IMR-90 (cell line): Measurements from ENCODE around the gene TANGO2. TPM values are rescaled to one million over a fixed set of nuclear protein-coding genes. Genes with fewer than 3 reads are reported as not detected.

ENCODE experiments used
- ATAC-seq: fragments of 200-7000 bp; cut with Tn5 transposase; 2 replicates; pipeline ENCODE4 v1.9.1; 2020; ENCODE audit warnings: low read depth, mild to moderate bottlenecking, moderate library complexity
- BruUV-seq: library from RNA; stranded (reverse); fragments of 400-500 nt; replicated peaks from 2 replicates; lab custom pipeline; 2021; lab: Mats Ljungman, UMichigan
- CTCF ChIA-PET: fragments of 300-600 bp; formaldehyde crosslinking; extraction: SDS; loops from one replicate; lab custom pipeline; 2021; ENCODE audit warnings: antibody characterized with exemption; lab: Yijun Ruan, JAX
- POLR2A ChIA-PET: fragments of 300-600 bp; sonication (Branson Sonifier 250); formaldehyde crosslinking; loops from one replicate; lab custom pipeline; 2022; ENCODE audit warnings: antibody characterized with exemption; ENCODE audit not compliant: unreplicated experiment; lab: Charles Lee
- DNase-seq: peaks from one replicate; pipeline ENCODE4 v3.0.0; 2013
- H2AFZ ChIP-seq: replicated peaks from 2 replicates; pipeline ENCODE3; 2013; ENCODE audit warnings: low read length, mild to moderate bottlenecking; ENCODE audit not compliant: poor library complexity
- H2AK5ac ChIP-seq: 2 replicates; pipeline ENCODE4 v1.6.1; 2013; ENCODE audit warnings: low read depth, low read length, inconsistent platforms
- H2AK9ac ChIP-seq: replicated peaks from 2 replicates; pipeline ENCODE3; 2013; ENCODE audit warnings: mild to moderate bottlenecking, low read depth, low read length, moderate library complexity; ENCODE audit not compliant: poor library complexity
- H2BK120ac ChIP-seq: 2 replicates; pipeline ENCODE4 v1.6.1; 2013; ENCODE audit warnings: low read depth, low read length, inconsistent platforms
- H2BK15ac ChIP-seq: 3 replicates; pipeline ENCODE4 v1.6.1; 2013; ENCODE audit warnings: low read depth, low read length, inconsistent platforms
- H2BK20ac ChIP-seq: 2 replicates; pipeline ENCODE4 v1.6.1; 2013; ENCODE audit warnings: low read depth, mild to moderate bottlenecking, inconsistent platforms, low read length, moderate library complexity
- H2BK5ac ChIP-seq: 2 replicates; pipeline ENCODE4 v1.6.1; 2013; ENCODE audit warnings: mild to moderate bottlenecking, low read depth, low read length, inconsistent platforms; ENCODE audit not compliant: poor library complexity, severe bottlenecking
- H3K14ac ChIP-seq: replicated peaks from 2 replicates; pipeline ENCODE4 v1.6.1; 2013; ENCODE audit warnings: low read depth, low read length, inconsistent platforms
- H3K18ac ChIP-seq: 2 replicates; pipeline ENCODE4 v1.6.1; 2013; ENCODE audit warnings: low read depth, low read length, control low read depth
- H3K23ac ChIP-seq: 2 replicates; pipeline ENCODE4 v1.6.1; 2013; ENCODE audit warnings: low read depth, low read length, inconsistent platforms
- H3K27ac ChIP-seq: 2 replicates; pipeline ENCODE4 v1.5.1; 2013; ENCODE audit warnings: mild to moderate bottlenecking, control low read depth, low read length; ENCODE audit not compliant: insufficient read depth
- H3K27me3 ChIP-seq: 2 replicates; pipeline ENCODE4 v1.6.1; 2013; ENCODE audit warnings: low read length; ENCODE audit not compliant: control insufficient read depth, insufficient read depth
- H3K36me3 ChIP-seq: 2 replicates; pipeline ENCODE4 v1.6.1; 2013; ENCODE audit warnings: low read length, mixed read lengths; ENCODE audit not compliant: control insufficient read depth, insufficient read depth
- H3K4ac ChIP-seq: 2 replicates; pipeline ENCODE4 v1.6.1; 2013; ENCODE audit warnings: low read depth, low read length, inconsistent platforms
- H3K4me1 ChIP-seq: 2 replicates; pipeline ENCODE4 v1.6.1; 2013; ENCODE audit warnings: low read length, mixed read lengths; ENCODE audit not compliant: control insufficient read depth, insufficient read depth
- H3K4me2 ChIP-seq: 2 replicates; pipeline ENCODE4 v1.6.1; 2013; ENCODE audit warnings: low read depth, mild to moderate bottlenecking, control low read depth, low read length, moderate library complexity
- H3K4me3 ChIP-seq: 2 replicates; pipeline ENCODE4 v1.5.1; 2013; ENCODE audit warnings: low read depth, mild to moderate bottlenecking, control low read depth, low read length, moderate library complexity; ENCODE audit not compliant: insufficient read depth
- H3K56ac ChIP-seq: 2 replicates; pipeline ENCODE4 v1.6.1; 2013; ENCODE audit warnings: low read length, inconsistent platforms; ENCODE audit not compliant: insufficient read depth; ENCODE audit errors: extremely low read depth
- H3K79me1 ChIP-seq, 2 experiments: 2 replicates each; pipeline ENCODE4 v1.6.1; 2013; ENCODE audit warnings: low read length in 2 of 2, inconsistent platforms in 1 of 2, low read depth in 1 of 2
- H3K9ac ChIP-seq: 2 replicates; pipeline ENCODE4 v1.6.1; 2013; ENCODE audit warnings: low read depth, low read length, control low read depth
- H3K9me1 ChIP-seq: 2 replicates; pipeline ENCODE4 v1.6.1; 2013; ENCODE audit warnings: low read length, inconsistent platforms; ENCODE audit not compliant: insufficient read depth
- H3K9me3 ChIP-seq: 2 replicates; pipeline ENCODE4 v1.6.1; 2013; ENCODE audit warnings: low read length; ENCODE audit not compliant: control insufficient read depth, insufficient read depth
- H4K20me1 ChIP-seq: 2 replicates; pipeline ENCODE4 v1.6.1; 2013; ENCODE audit warnings: low read length, inconsistent platforms; ENCODE audit not compliant: insufficient read depth
- H4K5ac ChIP-seq: 2 replicates; pipeline ENCODE4 v1.6.1; 2013; ENCODE audit warnings: mild to moderate bottlenecking, low read depth, low read length, control low read depth
- H4K8ac ChIP-seq, 2 experiments: 2 replicates each; pipeline ENCODE4 v1.6.1; 2013; ENCODE audit warnings: low read depth in 2 of 2, low read length in 2 of 2, control low read depth in 1 of 2, inconsistent platforms in 1 of 2
- H4K91ac ChIP-seq: 2 replicates; pipeline ENCODE4 v1.6.1; 2013; ENCODE audit warnings: low read depth, low read length, inconsistent platforms; ENCODE audit not compliant: insufficient read depth
- BHLHE40 ChIP-seq: fragments of 150-350 bp; IDR thresholded peaks from 2 replicates; pipeline ENCODE4 v1.6.1; 2016; ENCODE audit warnings: mild to moderate bottlenecking, low read depth, low read length
- CEBPB ChIP-seq: IDR thresholded peaks from 2 replicates; pipeline ENCODE4 v1.6.1; 2012; ENCODE audit warnings: low read depth, low read length, improper control_type of control experiment
- CHD1 ChIP-seq: IDR thresholded peaks from 2 replicates; pipeline ENCODE4 v1.6.1; 2012; ENCODE audit warnings: low read depth, low read length, improper control_type of control experiment
- CTCF ChIP-seq: conservative IDR thresholded peaks from 2 replicates; pipeline ENCODE4 v1.5.1; 2012; ENCODE audit warnings: mild to moderate bottlenecking, low read depth, low read length, improper control_type of control experiment
- FOS ChIP-seq: fragments of 150-350 bp; IDR thresholded peaks from 2 replicates; pipeline ENCODE4 v1.6.1; 2016; ENCODE audit warnings: low read depth, low read length
- MAFK ChIP-seq: IDR thresholded peaks from 2 replicates; pipeline ENCODE4 v1.6.1; 2012; ENCODE audit warnings: low read depth, low read length, improper control_type of control experiment
- MAZ ChIP-seq: IDR thresholded peaks from 2 replicates; pipeline ENCODE4 v1.6.1; 2012; ENCODE audit warnings: low read depth, mild to moderate bottlenecking, low read length, improper control_type of control experiment, moderate library complexity, borderline replicate concordance
- MXI1 ChIP-seq: IDR thresholded peaks from 2 replicates; pipeline ENCODE4 v1.6.1; 2012; ENCODE audit warnings: low read depth, mild to moderate bottlenecking, low read length, moderate library complexity, borderline replicate concordance
- NFE2L2 ChIP-seq: fragments of 150-350 bp; IDR thresholded peaks from 2 replicates; pipeline ENCODE4 v1.6.1; 2016; ENCODE audit warnings: low read depth, mild to moderate bottlenecking, low read length
- POLR2A ChIP-seq: IDR thresholded peaks from 2 replicates; pipeline ENCODE4 v1.6.1; 2012; ENCODE audit warnings: mild to moderate bottlenecking, low read depth, low read length
- RAD21 ChIP-seq: IDR thresholded peaks from 2 replicates; pipeline ENCODE4 v1.6.1; 2012; ENCODE audit warnings: low read length, improper control_type of control experiment
- SMC3 ChIP-seq: fragments of 150-350 bp; IDR thresholded peaks from 2 replicates; pipeline ENCODE4 v1.6.1; 2016; ENCODE audit warnings: low read depth, mild to moderate bottlenecking, antibody characterized with exemption, low read length, moderate library complexity
- WGBS, 2 experiments: methylation state at CpG; one replicate each; pipeline versions ENCODE4 v1.1.5 to v1.1.7; 2013; ENCODE audit warnings: missing lambda C conversion rate in 2 of 2; ENCODE audit not compliant: insufficient read length in 1 of 2; ENCODE audit errors: extremely low coverage in 2 of 2; 5-methylcytosine and 5-hydroxymethylcytosine counted together
- dilution Hi-C: fragments of 300-500 bp; cut with HindIII; formaldehyde crosslinking; loops from one replicate; pipeline ENCODE4 v1.14.3; 2018; ENCODE audit warnings: low sequenced_read_pairs; ENCODE audit not compliant: unreplicated experiment
- in situ Hi-C: fragments of 300-500 bp; cut with MboI; formaldehyde crosslinking; loops from 3 replicates; pipeline ENCODE4 v1.14.3; 2019; ENCODE audit warnings: low sequenced_read_pairs, inconsistent platforms, mixed read lengths
- intact Hi-C: fragments of 100-400 bp; cut with micrococcal nuclease; formaldehyde crosslinking; loops from 2 replicates; pipeline ENCODE4 v1.10.0; 2022
- polyA plus RNA-seq, 3 experiments: library from polyadenylated mRNA; depleted of rRNA; stranded (reverse); fragments of >200 nt; gene quantifications; 2 replicates each; pipeline ENCODE4 v1.2.3, GENCODE V29; 2012; ENCODE audit warnings: low replicate concordance in 1 of 3
- total RNA-seq: library from RNA; depleted of rRNA; stranded (reverse); fragments of >200 nt; gene quantifications from 2 replicates; pipeline ENCODE4 v1.2.3, GENCODE V29; 2012
- TF ChIP-seq, protein P1 (sequence below): fragments of 150-350 bp; IDR thresholded peaks from 2 replicates; pipeline ENCODE4 v1.6.1; 2016; ENCODE audit warnings: low read depth, mild to moderate bottlenecking, low read length, moderate library complexity, borderline replicate concordance

Gene TANGO2
- total and polyA plus RNA-seq, 2 of the 4 experiments (the other 2 are of a cell fraction), result 45.1 to 75.1 TPM

GRCh38 chr22:20096574-20097420, 75.9 kb downstream of the TANGO2 start (continued):
- TF ChIP-seq MAFK, result no peak

DNA sequence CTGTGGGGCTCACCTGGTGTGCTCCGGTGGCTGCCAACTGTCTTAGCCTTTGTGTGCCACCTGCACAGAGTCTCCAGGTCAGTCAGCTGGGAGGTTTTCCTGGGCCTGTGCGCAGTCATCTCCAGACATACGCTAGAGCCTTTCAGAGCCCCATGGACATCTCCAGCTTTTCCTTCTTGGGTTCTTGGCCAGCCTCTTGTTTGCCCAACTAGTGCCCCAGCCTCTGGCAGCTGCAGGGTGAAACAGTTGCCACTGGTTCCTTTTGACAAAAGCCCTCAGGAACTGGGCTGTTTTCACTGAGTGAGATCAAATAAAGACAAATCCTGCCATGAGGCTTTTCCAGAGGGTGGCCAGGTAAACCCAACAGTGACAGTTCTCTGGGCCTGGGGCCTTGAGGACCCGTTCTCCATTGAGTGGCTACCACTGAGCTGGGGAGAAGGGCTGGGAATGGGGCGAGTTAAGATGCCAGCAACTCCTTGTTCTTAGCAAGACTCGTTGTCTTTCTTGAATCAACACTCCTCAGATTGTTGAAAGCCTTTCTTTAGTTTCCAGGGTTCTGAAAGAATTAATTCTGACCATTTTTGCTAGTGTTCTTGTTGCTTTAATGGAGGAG, 78.3 kb downstream of the TANGO2 start:
- Histone ChIP-seq H3K79me1 (peaks cover 23 to 68% of the 10 kb centered on the region in 2 experiments), H3K36me3 (peaks cover 56% of the 10 kb centered on the region), H3K18ac (no peak overlapping the region), H3K9me1 (no peaks in the 10 kb centered on the region), H2BK5ac (no peak overlapping the region), H3K27ac (no peak overlapping the region), H3K23ac (no peak overlapping the region), H4K8ac (no peak overlapping the region), H3K27me3 (no peaks in the 10 kb centered on the region), H3K4me1 (no peaks in the 10 kb centered on the region), H3K4me2 (no peak overlapping the region), H2BK20ac (no peak overlapping the region), H3K9ac (no peak overlapping the region), H2BK15ac (no peak overlapping the region), H3K56ac (no peak overlapping the region), H3K4me3 (no peak overlapping the region), H3K14ac (no peak overlapping the region), H3K9me3 (no peaks in the 10 kb centered on the region), H3K4ac (no peak overlapping the region), H4K20me1 (peaks cover 19% of the 10 kb centered on the region), H2AFZ (no peak overlapping the region), H2AK9ac (no peak overlapping the region), H2BK120ac (no peak overlapping the region), H2AK5ac (no peak overlapping the region), H4K5ac (no peak overlapping the region), H4K91ac (no peak overlapping the region)
- ChIA-PET CTCF (interaction anchor here (0.6 kb wide), 1 partner anchor 86 kb away, joined by 5 read pairs; no protein-coding TSS in a partner anchor), POLR2A (no interaction called here)
- DNase-seq (no peak), ATAC-seq (no peak)
- BruUV-seq, result no TSS peak
- dilution Hi-C loops, result no loop called here
- intact Hi-C loops, result no loop called here
- in situ Hi-C loops, result no loop called here
- WGBS, 2 experiments, result 100% methylated on average over 3 of the region's 6 CpGs; no CpG with 5 or more reads in 1 of the 2 experiments
- TF ChIP-seq CEBPB (no peak), CTCF (no peak), MXI1 (no peak), POLR2A (no peak), CHD1 (no peak), BHLHE40 (no peak), NFE2L2 (no peak), FOS (no peak), SMC3 (no peak), RAD21 (no peak), MAFK (no peak), MAZ (no peak)
- TF ChIP-seq, protein P1, sequence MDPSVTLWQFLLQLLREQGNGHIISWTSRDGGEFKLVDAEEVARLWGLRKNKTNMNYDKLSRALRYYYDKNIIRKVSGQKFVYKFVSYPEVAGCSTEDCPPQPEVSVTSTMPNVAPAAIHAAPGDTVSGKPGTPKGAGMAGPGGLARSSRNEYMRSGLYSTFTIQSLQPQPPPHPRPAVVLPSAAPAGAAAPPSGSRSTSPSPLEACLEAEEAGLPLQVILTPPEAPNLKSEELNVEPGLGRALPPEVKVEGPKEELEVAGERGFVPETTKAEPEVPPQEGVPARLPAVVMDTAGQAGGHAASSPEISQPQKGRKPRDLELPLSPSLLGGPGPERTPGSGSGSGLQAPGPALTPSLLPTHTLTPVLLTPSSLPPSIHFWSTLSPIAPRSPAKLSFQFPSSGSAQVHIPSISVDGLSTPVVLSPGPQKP, result no peak
